Measurements from ENCODE around the gene PCSK9.

The PCSK9 gene

GRCh38 chr1:55044617-55045397 lies 5.5 kb downstream of the PCSK9 start:
- peaks cover 26% of the 10 kb centered on the region for H3K27me3 Mint-ChIP-seq
- H3K36me3 Mint-ChIP-seq (ENCODE audit: low read depth), result no peaks in the 10 kb centered on the region
- H3K4me1 Mint-ChIP-seq (ENCODE audit: low read depth), result peaks cover 3% of the 10 kb centered on the region
- no peak for DNase-seq
- H3K27ac Mint-ChIP-seq, result no peak overlapping the region
- no peaks in the 10 kb centered on the region for H3K9me3 Mint-ChIP-seq
- no peak overlapping the region for H3K4me3 Mint-ChIP-seq

GRCh38 chr1:55045430-55045829 lies 6.1 kb downstream of the PCSK9 start:
- Mint-ChIP-seq H3K27me3 (peaks cover 19% of the 10 kb centered on the region), H3K36me3 (ENCODE audit: low read depth) (no peaks in the 10 kb centered on the region), H3K27ac (no peak overlapping the region), H3K9me3 (no peaks in the 10 kb centered on the region), H3K4me3 (no peak overlapping the region), H3K4me1 (ENCODE audit: low read depth) (no peaks in the 10 kb centered on the region)
- no peak for DNase-seq

- peaks cover 6% of the 10 kb centered on the region for H3K27me3 Mint-ChIP-seq
- H3K4me3 Mint-ChIP-seq, result no peak overlapping the region
- H3K36me3 Mint-ChIP-seq (ENCODE audit: low read depth), result no peaks in the 10 kb centered on the region
- no peaks in the 10 kb centered on the region for H3K4me1 Mint-ChIP-seq (ENCODE audit: low read depth)
- H3K27ac Mint-ChIP-seq, result no peak overlapping the region
- no peaks in the 10 kb centered on the region for H3K9me3 Mint-ChIP-seq
- no peak for DNase-seq
Observed at GRCh38 chr1:55046871-55047270, 7.5 kb downstream of the PCSK9 start.

GRCh38 chr1:55047611-55048010 lies 8.3 kb downstream of the PCSK9 start:
- H3K27me3 Mint-ChIP-seq, result no peaks in the 10 kb centered on the region
- H3K36me3 Mint-ChIP-seq (ENCODE audit: low read depth), result no peaks in the 10 kb centered on the region
- no peak overlapping the region for H3K4me3 Mint-ChIP-seq
- H3K4me1 Mint-ChIP-seq (ENCODE audit: low read depth), result no peaks in the 10 kb centered on the region
- no peak for DNase-seq
- no peaks in the 10 kb centered on the region for H3K9me3 Mint-ChIP-seq
- H3K27ac Mint-ChIP-seq, result no peak overlapping the region

GRCh38 chr1:55048453-55049270 lies 9.3 kb downstream of the PCSK9 start:
- no peaks in the 10 kb centered on the region for H3K27me3 Mint-ChIP-seq
- H3K36me3 Mint-ChIP-seq (ENCODE audit: low read depth), result no peaks in the 10 kb centered on the region
- H3K9me3 Mint-ChIP-seq, result no peaks in the 10 kb centered on the region
- H3K4me1 Mint-ChIP-seq (ENCODE audit: low read depth), result no peaks in the 10 kb centered on the region
- H3K4me3 Mint-ChIP-seq, result no peak overlapping the region
- H3K27ac Mint-ChIP-seq, result no peak overlapping the region
- no peak for DNase-seq

GRCh38 chr1:55049271-55049913 lies 10.0 kb downstream of the PCSK9 start:
- Mint-ChIP-seq H3K4me3 (no peak overlapping the region), H3K27me3 (no peaks in the 10 kb centered on the region), H3K36me3 (ENCODE audit: low read depth) (no peaks in the 10 kb centered on the region), H3K9me3 (no peaks in the 10 kb centered on the region), H3K4me1 (ENCODE audit: low read depth) (no peaks in the 10 kb centered on the region), H3K27ac (no peak overlapping the region)
- no peak for DNase-seq

- Mint-ChIP-seq H3K27ac (no peak overlapping the region), H3K4me1 (ENCODE audit: low read depth) (no peaks in the 10 kb centered on the region), H3K27me3 (no peaks in the 10 kb centered on the region), H3K4me3 (no peak overlapping the region), H3K9me3 (no peaks in the 10 kb centered on the region), H3K36me3 (ENCODE audit: low read depth) (no peaks in the 10 kb centered on the region)
- no peak for DNase-seq
Observed at GRCh38 chr1:55049914-55050278, 10.5 kb downstream of the PCSK9 start.

GRCh38 chr1:55050283-55050682 lies 10.9 kb downstream of the PCSK9 start:
- H3K27me3 Mint-ChIP-seq, result no peaks in the 10 kb centered on the region
- H3K4me1 Mint-ChIP-seq (ENCODE audit: low read depth), result no peaks in the 10 kb centered on the region
- no peak overlapping the region for H3K4me3 Mint-ChIP-seq
- no peaks in the 10 kb centered on the region for H3K36me3 Mint-ChIP-seq (ENCODE audit: low read depth)
- H3K9me3 Mint-ChIP-seq, result no peaks in the 10 kb centered on the region
- no peak for DNase-seq
- no peak overlapping the region for H3K27ac Mint-ChIP-seq

- Mint-ChIP-seq H3K9me3 (no peaks in the 10 kb centered on the region), H3K36me3 (ENCODE audit: low read depth) (no peaks in the 10 kb centered on the region), H3K4me1 (ENCODE audit: low read depth) (no peaks in the 10 kb centered on the region), H3K27me3 (no peaks in the 10 kb centered on the region), H3K4me3 (no peak overlapping the region), H3K27ac (no peak overlapping the region)
- DNase-seq, result no peak
Observed at GRCh38 chr1:55051169-55051568, 11.8 kb downstream of the PCSK9 start.

GRCh38 chr1:55051621-55052020 lies 12.3 kb downstream of the PCSK9 start:
- Mint-ChIP-seq H3K4me3 (no peak overlapping the region), H3K27me3 (no peaks in the 10 kb centered on the region), H3K9me3 (no peaks in the 10 kb centered on the region), H3K36me3 (ENCODE audit: low read depth) (no peaks in the 10 kb centered on the region), H3K4me1 (ENCODE audit: low read depth) (no peaks in the 10 kb centered on the region), H3K27ac (no peak overlapping the region)
- no peak for DNase-seq

- H3K27ac Mint-ChIP-seq, result no peak overlapping the region
- no peaks in the 10 kb centered on the region for H3K27me3 Mint-ChIP-seq
- H3K36me3 Mint-ChIP-seq (ENCODE audit: low read depth), result no peaks in the 10 kb centered on the region
- H3K4me3 Mint-ChIP-seq, result no peak overlapping the region
- DNase-seq, result no peak
- H3K4me1 Mint-ChIP-seq (ENCODE audit: low read depth), result no peaks in the 10 kb centered on the region
- no peaks in the 10 kb centered on the region for H3K9me3 Mint-ChIP-seq
Observed at GRCh38 chr1:55052221-55053142, 13.1 kb downstream of the PCSK9 start.

GRCh38 chr1:55053265-55053954 lies 14.1 kb downstream of the PCSK9 start:
- Mint-ChIP-seq H3K4me3 (no peak overlapping the region), H3K36me3 (ENCODE audit: low read depth) (no peaks in the 10 kb centered on the region), H3K27ac (no peak overlapping the region), H3K9me3 (no peaks in the 10 kb centered on the region), H3K4me1 (ENCODE audit: low read depth) (no peaks in the 10 kb centered on the region), H3K27me3 (no peaks in the 10 kb centered on the region)
- no peak for DNase-seq

- no peak overlapping the region for H3K27ac Mint-ChIP-seq
- no peak for DNase-seq
- no peaks in the 10 kb centered on the region for H3K9me3 Mint-ChIP-seq
- no peaks in the 10 kb centered on the region for H3K36me3 Mint-ChIP-seq (ENCODE audit: low read depth)
- H3K4me3 Mint-ChIP-seq, result no peak overlapping the region
- no peaks in the 10 kb centered on the region for H3K27me3 Mint-ChIP-seq
- H3K4me1 Mint-ChIP-seq (ENCODE audit: low read depth), result no peaks in the 10 kb centered on the region
Observed at GRCh38 chr1:55054396-55054795, 15.0 kb downstream of the PCSK9 start.
